OCI-LY3 (cell line): Measurements from ENCODE around the gene IPCEF1.

Source experiments
- H2AFZ ChIP-seq: fragments of 200-600, 300-600 bp; shearing (Covaris generic); 2 replicates; pipeline ENCODE4 v1.6.0; 2014; ENCODE audit warnings: antibody characterized with exemption, low read depth, low read length
- H3K27ac ChIP-seq: fragments of 200-600, 300-600 bp; sonication (generic); 2 replicates; pipeline ENCODE4 v1.5.1; 2014; ENCODE audit warnings: mild to moderate bottlenecking, low read length, moderate library complexity, mixed read lengths
- H3K27me3 ChIP-seq: fragments of 200-600, 300-600 bp; sonication (generic); 2 replicates; pipeline ENCODE4 v1.6.1; 2014; ENCODE audit warnings: low read depth, low read length, mixed read lengths
- H3K36me3 ChIP-seq: fragments of 200-600, 300-600 bp; sonication (generic); replicated peaks from 2 replicates; pipeline ENCODE3; 2014; ENCODE audit warnings: low read depth, low read length, mixed read lengths
- H3K4me1 ChIP-seq: fragments of 300-600, 200-600 bp; sonication (generic); 2 replicates; pipeline ENCODE4 v1.6.1; 2014; ENCODE audit warnings: low read length, mixed read lengths
- H3K4me2 ChIP-seq: fragments of 200-600, 300-600 bp; sonication (generic); 2 replicates; pipeline ENCODE4 v1.6.1; 2014; ENCODE audit warnings: low read length, mixed read lengths
- H3K4me3 ChIP-seq: fragments of 300-600, 200-600 bp; sonication (generic); 2 replicates; pipeline ENCODE4 v1.5.1; 2014; ENCODE audit warnings: antibody characterized with exemption, mild to moderate bottlenecking, low read length, moderate library complexity
- H3K79me2 ChIP-seq: fragments of 300-600, 200-600 bp; shearing (Covaris generic); 2 replicates; pipeline ENCODE4 v1.6.1; 2014; ENCODE audit warnings: mild to moderate bottlenecking, low read length, mixed read lengths
- H3K9ac ChIP-seq: fragments of 300-600, 200-600 bp; shearing (Covaris generic); 2 replicates; pipeline ENCODE4 v1.6.0; 2014; ENCODE audit warnings: mild to moderate bottlenecking, low read length, moderate library complexity
- H3K9me3 ChIP-seq: fragments of 200-600, 300-600 bp; shearing (Covaris generic); 2 replicates; pipeline ENCODE4 v1.6.1; 2014; ENCODE audit warnings: low read length, mixed read lengths; ENCODE audit not compliant: insufficient read depth
- H4K20me1 ChIP-seq: fragments of 200-600, 300-600 bp; sonication (generic); 2 replicates; pipeline ENCODE4 v1.6.1; 2016; ENCODE audit warnings: low read length, mixed read lengths; ENCODE audit not compliant: insufficient read depth
- CTCF ChIP-seq: fragments of 200-600, 300-600 bp; sonication (generic); IDR thresholded peaks from 2 replicates; pipeline ENCODE4 v1.5.1; 2014; ENCODE audit warnings: antibody characterized with exemption, low read length, low read depth
- EZH2phosphoT487 ChIP-seq: fragments of 200-600 bp; shearing (Covaris generic); IDR thresholded peaks from 2 replicates; pipeline ENCODE4 v1.6.1; 2018; ENCODE audit warnings: antibody characterized with exemption, mixed run types, low read depth

Gene IPCEF1

GRCh38 chr6:154167126-154167525 is 189.5 kb downstream of the IPCEF1 start:
- Histone ChIP-seq H3K36me3 (no peaks in the 10 kb centered on the region), H3K27ac (no peak overlapping the region), H3K79me2 (no peaks in the 10 kb centered on the region), H3K4me1 (peaks cover 1% of the 10 kb centered on the region; the same call in 1 of the 2 replicates), H3K27me3 (peaks cover 7% of the 10 kb centered on the region; the same call in 1 of the 2 replicates), H3K4me3 (no peak overlapping the region), H4K20me1 (no peaks in the 10 kb centered on the region), H3K9ac (no peak overlapping the region), H3K4me2 (no peak overlapping the region), H3K9me3 (no peaks in the 10 kb centered on the region), H2AFZ (no peak overlapping the region)
- no peak for TF ChIP-seq EZH2phosphoT487
- no peak for TF ChIP-seq CTCF

GRCh38 chr6:154166140-154166539 is 190.5 kb downstream of the IPCEF1 start:
- Histone ChIP-seq H3K27ac (no peak overlapping the region), H3K4me2 (no peak overlapping the region), H3K4me3 (no peak overlapping the region), H3K79me2 (no peaks in the 10 kb centered on the region), H4K20me1 (no peaks in the 10 kb centered on the region), H3K9ac (no peak overlapping the region), H3K9me3 (no peaks in the 10 kb centered on the region), H3K4me1 (peaks cover 10% of the 10 kb centered on the region), H3K36me3 (no peaks in the 10 kb centered on the region), H2AFZ (no peak overlapping the region), H3K27me3 (peaks cover 7% of the 10 kb centered on the region; the same call in 1 of the 2 replicates)
- TF ChIP-seq CTCF (peak; percentile 21; the same call in 1 of the 2 replicates), EZH2phosphoT487 (no peak)

GRCh38 chr6:154165478-154165877 is 191.1 kb downstream of the IPCEF1 start:
- no peak overlapping the region for H3K4me2 ChIP-seq
- no peaks in the 10 kb centered on the region for H3K9me3 ChIP-seq
- no peaks in the 10 kb centered on the region for H3K36me3 ChIP-seq
- H3K4me1 ChIP-seq = peaks cover 10% of the 10 kb centered on the region
- H3K27me3 ChIP-seq = peaks cover 11% of the 10 kb centered on the region; the same call in 1 of the 2 replicates
- no peaks in the 10 kb centered on the region for H3K79me2 ChIP-seq
- H3K9ac ChIP-seq = no peak overlapping the region
- TF ChIP-seq CTCF (no peak), EZH2phosphoT487 (no peak)
- no peaks in the 10 kb centered on the region for H4K20me1 ChIP-seq
- no peak overlapping the region for H3K4me3 ChIP-seq
- H2AFZ ChIP-seq = no peak overlapping the region
- no peak overlapping the region for H3K27ac ChIP-seq

GRCh38 chr6:154164397-154164796 is 192.2 kb downstream of the IPCEF1 start:
- Histone ChIP-seq H3K27ac (no peak overlapping the region), H3K4me1 (peaks cover 10% of the 10 kb centered on the region), H3K27me3 (peaks cover 11% of the 10 kb centered on the region; the same call in 1 of the 2 replicates), H3K36me3 (no peaks in the 10 kb centered on the region), H3K4me2 (no peak overlapping the region), H3K79me2 (no peaks in the 10 kb centered on the region), H3K9me3 (no peaks in the 10 kb centered on the region), H2AFZ (no peak overlapping the region), H3K4me3 (no peak overlapping the region), H3K9ac (no peak overlapping the region), H4K20me1 (no peaks in the 10 kb centered on the region)
- no peak for TF ChIP-seq EZH2phosphoT487
- no peak for TF ChIP-seq CTCF
